HepG2 (cell line): ENCODE measurements around the gene IL1RAPL2.

Experiments
- EP300 ChIP-seq, 3 experiments: sonication (generic) in 1 of 3; formaldehyde crosslinking in 1 of 3; IDR thresholded peaks; 2 replicates each; pipeline versions ENCODE4 v1.5.1 to v1.6.1; 2011 to 2020; ENCODE audit warnings: low read depth in 2 of 3, low read length in 2 of 3, borderline replicate concordance in 1 of 3, improper control_type of control experiment in 1 of 3, mild to moderate bottlenecking in 1 of 3, missing genetic modification reagents in 1 of 3, moderate library complexity in 1 of 3
- HOXA9 ChIP-seq: sonication (generic); formaldehyde crosslinking; IDR thresholded peaks from 2 replicates; pipeline ENCODE4 v1.8.1; 2022; ENCODE audit warnings: missing genetic modification reagents, mild to moderate bottlenecking, moderate library complexity, borderline replicate concordance
- JUN ChIP-seq: sonication (generic); formaldehyde crosslinking; IDR thresholded peaks from 2 replicates; pipeline ENCODE4 v1.4.0; 2020; ENCODE audit warnings: mild to moderate bottlenecking, missing genetic modification reagents
- KDM1A ChIP-seq: IDR thresholded peaks from 2 replicates; pipeline ENCODE4 v1.6.1; 2016; ENCODE audit warnings: missing compliant biosample characterization
- KLF13 ChIP-seq: sonication (generic); formaldehyde crosslinking; IDR thresholded peaks from 2 replicates; pipeline ENCODE4 v1.4.0; 2020; ENCODE audit warnings: mild to moderate bottlenecking, missing genetic modification reagents
- MEIS1 ChIP-seq: sonication (generic); formaldehyde crosslinking; IDR thresholded peaks from 2 replicates; pipeline ENCODE4 v1.9.0; 2021; ENCODE audit warnings: mild to moderate bottlenecking, missing genetic modification reagents, moderate library complexity, borderline replicate concordance
- POLR2A ChIP-seq, 2 experiments: IDR thresholded peaks; 2 replicates each; pipeline ENCODE4 v1.6.1; 2011; ENCODE audit warnings: low read depth in 2 of 2, low read length in 2 of 2, mild to moderate bottlenecking in 1 of 2, moderate library complexity in 1 of 2; ENCODE audit not compliant: insufficient read depth in 1 of 2
- RFX5 ChIP-seq: IDR thresholded peaks from 2 replicates; pipeline ENCODE4 v1.6.1; 2011; ENCODE audit warnings: low read depth, low read length, improper control_type of control experiment
- SAFB2 ChIP-seq: sonication (generic); formaldehyde crosslinking; IDR thresholded peaks from 2 replicates; pipeline ENCODE4 v1.5.1; 2020; ENCODE audit warnings: missing genetic modification reagents, low read depth, mild to moderate bottlenecking, borderline replicate concordance
- TAF15 ChIP-seq: fragments of 200-400 bp; formaldehyde crosslinking; IDR thresholded peaks from one replicate; pipeline ENCODE4 v1.6.1; 2018; ENCODE audit warnings: mild to moderate bottlenecking, low read depth, low read length; ENCODE audit not compliant: poor library complexity, severe bottlenecking
- ZNF292 ChIP-seq: sonication (generic); formaldehyde crosslinking; IDR thresholded peaks from 2 replicates; pipeline ENCODE4 v1.8.1; 2022; ENCODE audit warnings: mild to moderate bottlenecking, low read depth, missing genetic modification reagents, borderline replicate concordance
- ZSCAN29 ChIP-seq: sonication (generic); formaldehyde crosslinking; conservative IDR thresholded peaks from 2 replicates; pipeline ENCODE4 v1.4.0; 2020; ENCODE audit warnings: mild to moderate bottlenecking, missing genetic modification reagents
- TF ChIP-seq, protein P1 (sequence below): IDR thresholded peaks from 2 replicates; pipeline ENCODE4 v1.6.1; 2012; ENCODE audit warnings: inconsistent platforms
- TF ChIP-seq, protein P2 (sequence below): sonication (generic); formaldehyde crosslinking; IDR thresholded peaks from 2 replicates; pipeline ENCODE4 v1.8.0; 2022; ENCODE audit warnings: mild to moderate bottlenecking, missing genetic modification reagents; ENCODE audit not compliant: insufficient replicate concordance

DNA sequence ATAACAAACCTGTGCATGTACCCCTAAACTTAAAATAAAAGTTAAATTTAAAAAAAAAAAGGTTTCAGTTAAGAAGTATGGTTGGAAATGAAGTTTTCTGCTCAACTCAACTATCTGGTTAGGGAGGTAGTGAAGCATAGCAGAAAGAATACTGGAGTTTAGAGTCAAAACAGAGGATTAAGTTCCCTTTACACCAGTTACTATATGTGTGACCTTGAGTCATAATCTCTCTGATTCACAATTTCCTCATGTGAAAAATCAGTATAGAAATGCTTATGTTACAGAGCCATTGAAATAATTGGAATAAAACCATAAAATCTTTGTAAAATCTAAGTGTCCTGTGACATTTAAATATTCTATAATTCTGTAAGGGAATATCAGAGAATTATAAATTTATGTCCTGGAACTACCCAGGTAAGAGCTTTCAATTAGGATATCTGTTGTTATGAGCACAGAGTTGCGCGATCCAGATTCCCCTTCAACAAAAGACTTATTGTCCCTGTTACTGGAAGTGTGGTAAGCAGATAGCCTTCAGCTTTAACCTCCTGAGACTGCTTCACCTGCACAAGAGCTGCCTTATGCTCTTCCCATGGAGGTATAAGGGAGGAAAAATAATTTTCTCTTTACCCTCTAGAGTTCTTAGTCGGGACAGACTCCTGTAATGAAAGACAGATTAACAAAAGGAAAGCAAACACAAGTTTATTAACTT, 1052.5 kb downstream of the IL1RAPL2 start:
- TF ChIP-seq EP300 (IDR thresholded peaks at IDR 0.05; ENCODE audit: low read depth in 2 of 2, low read length in 2 of 2): no peak
- no peak for TF ChIP-seq EP300 (CRISPR knock-in tag; IDR thresholded peaks at IDR 0.05; ENCODE audit: borderline replicate concordance)
- TF ChIP-seq POLR2A (IDR thresholded peaks at IDR 0.05; ENCODE audit: insufficient read depth in 1 of 2, low read depth in 2 of 2, low read length in 2 of 2): no peak
- TF ChIP-seq HOXA9 (CRISPR knock-in tag): no peak
- TF ChIP-seq, protein P1, sequence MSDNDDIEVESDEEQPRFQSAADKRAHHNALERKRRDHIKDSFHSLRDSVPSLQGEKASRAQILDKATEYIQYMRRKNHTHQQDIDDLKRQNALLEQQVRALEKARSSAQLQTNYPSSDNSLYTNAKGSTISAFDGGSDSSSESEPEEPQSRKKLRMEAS: no peak
- no peak for TF ChIP-seq ZSCAN29 (CRISPR knock-in tag)
- no peak for TF ChIP-seq TAF15
- TF ChIP-seq KDM1A (CRISPR knock-in tag): no peak
- no peak for TF ChIP-seq SAFB2 (CRISPR knock-in tag)
- TF ChIP-seq RFX5: no peak
- TF ChIP-seq JUN (CRISPR knock-in tag): no peak
- no peak for TF ChIP-seq MEIS1 (CRISPR knock-in tag)
- no peak for TF ChIP-seq ZNF292 (CRISPR knock-in tag)
- TF ChIP-seq KLF13 (CRISPR knock-in tag): no peak
- TF ChIP-seq, protein P2, sequence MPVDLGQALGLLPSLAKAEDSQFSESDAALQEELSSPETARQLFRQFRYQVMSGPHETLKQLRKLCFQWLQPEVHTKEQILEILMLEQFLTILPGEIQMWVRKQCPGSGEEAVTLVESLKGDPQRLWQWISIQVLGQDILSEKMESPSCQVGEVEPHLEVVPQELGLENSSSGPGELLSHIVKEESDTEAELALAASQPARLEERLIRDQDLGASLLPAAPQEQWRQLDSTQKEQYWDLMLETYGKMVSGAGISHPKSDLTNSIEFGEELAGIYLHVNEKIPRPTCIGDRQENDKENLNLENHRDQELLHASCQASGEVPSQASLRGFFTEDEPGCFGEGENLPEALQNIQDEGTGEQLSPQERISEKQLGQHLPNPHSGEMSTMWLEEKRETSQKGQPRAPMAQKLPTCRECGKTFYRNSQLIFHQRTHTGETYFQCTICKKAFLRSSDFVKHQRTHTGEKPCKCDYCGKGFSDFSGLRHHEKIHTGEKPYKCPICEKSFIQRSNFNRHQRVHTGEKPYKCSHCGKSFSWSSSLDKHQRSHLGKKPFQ (CRISPR knock-in tag): no peak
